Stimulated activated CD8-positive, alpha-beta memory T cell treated with anti-CD3 and anti-CD28 coated beads, Interleukin-15, amount 100 ng/mL, for 24 hours (primary cell): Measurements from ENCODE around the gene ARID1B.

ENCODE experiments used
- DNase-seq: peaks from one replicate; pipeline ENCODE4 v3.0.0-alpha.2; 2020; ENCODE audit warnings: low read depth

ARID1B gene

DNA sequence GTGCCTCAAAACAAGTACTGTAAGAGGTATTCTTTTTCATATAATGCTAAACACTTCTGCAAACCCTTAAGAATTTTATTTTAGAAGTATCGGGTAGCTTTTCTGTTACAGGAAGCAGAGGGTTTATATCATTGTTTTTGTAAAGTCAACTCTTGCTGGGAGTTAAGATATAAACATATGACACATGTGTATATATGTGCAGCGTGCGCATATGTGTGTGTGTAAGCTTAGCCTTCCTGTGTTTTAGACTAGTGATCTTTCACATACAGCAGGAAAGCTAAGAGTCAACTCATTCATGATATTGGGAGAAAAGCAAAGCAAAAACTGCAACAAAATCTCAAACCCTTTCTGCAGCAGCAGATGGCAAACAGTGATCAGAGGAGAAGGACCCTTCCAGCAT, 102.4 kb downstream of the ARID1B start:
- no peak for DNase-seq

- DNase-seq: no peak
These were observed 103.7 kb downstream of the ARID1B start for GRCh38 chr6:156880913-156881312.

DNA sequence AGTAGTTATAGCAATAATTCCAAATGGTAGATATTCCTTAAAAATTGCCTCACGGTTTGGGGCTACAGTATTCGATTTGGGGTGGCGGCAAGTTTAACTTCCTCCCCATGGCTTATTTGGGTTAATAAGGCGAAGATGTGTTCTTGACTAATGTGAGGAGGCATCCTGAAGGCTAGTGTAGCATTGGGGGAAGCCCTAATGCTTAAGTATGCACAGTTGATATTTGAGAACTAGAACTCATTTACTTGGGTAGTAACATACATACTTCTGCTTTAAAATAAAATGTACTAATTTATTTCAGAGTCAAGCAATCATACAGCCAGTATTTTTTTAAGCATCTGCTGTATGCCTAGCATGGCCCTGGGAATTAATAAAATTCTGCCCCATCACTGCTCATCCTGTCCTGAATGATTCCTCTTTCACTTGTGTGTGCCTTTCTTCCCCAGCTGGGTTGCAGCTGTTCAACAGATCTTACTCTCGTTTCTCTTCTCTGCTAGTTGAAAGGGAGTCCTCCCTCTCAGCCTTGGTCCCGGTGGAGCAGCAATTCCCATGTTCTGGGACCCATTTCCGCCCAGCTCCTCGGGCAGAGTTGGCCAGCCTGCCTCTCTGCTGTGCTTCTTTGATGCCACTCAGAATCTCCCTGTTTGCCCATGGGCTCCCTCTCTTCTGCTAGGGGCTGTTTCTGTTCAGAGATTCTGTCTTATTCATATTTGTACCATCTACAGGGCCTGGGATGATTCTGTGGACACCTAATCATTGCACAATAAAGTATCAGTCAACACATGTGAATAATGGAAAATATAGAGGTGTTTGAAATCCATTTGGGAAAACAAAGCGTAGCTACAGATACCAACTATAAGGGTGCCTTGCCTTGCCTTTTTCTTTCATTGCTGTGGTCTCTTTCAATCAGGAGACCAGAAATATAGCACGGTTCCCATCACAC, 104.8 kb downstream of the ARID1B start:
- DNase-seq: no peak

DNA sequence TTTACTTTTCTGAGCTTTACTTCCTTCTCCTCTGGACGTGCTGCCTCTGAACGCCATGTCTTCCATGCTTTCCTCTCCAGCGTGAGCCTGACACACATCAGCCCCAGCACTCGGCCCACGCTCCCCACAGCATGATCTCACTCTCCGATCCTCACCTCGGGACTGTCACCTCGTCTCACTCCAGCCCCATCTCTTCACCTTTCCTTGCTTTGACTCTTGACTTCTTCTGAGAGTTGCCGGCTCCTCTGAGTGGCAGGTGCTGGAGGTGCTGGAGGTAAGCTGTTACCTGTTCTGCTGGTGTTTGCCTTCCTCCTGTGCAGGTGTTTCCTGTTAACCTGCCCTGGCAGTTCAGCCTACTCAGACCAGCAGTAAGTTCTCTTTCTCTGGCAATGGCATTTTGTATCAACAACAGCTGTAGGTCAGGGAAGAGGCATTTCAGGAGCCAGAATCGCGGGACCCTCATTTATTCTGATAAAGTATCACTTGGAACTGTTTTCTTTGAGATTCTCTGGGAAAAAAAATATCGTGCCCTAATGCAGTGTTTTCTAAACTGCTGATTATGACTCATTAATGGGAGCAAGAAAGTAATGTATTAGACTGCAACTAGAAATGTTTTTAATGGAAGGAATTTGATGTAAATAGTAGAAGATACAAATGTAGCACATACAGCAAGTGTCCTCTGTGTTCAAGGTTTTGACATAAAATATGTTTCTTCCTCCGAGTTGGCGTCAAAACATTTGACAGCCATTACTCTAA, 106.5 kb downstream of the ARID1B start:
- no peak for DNase-seq

DNA sequence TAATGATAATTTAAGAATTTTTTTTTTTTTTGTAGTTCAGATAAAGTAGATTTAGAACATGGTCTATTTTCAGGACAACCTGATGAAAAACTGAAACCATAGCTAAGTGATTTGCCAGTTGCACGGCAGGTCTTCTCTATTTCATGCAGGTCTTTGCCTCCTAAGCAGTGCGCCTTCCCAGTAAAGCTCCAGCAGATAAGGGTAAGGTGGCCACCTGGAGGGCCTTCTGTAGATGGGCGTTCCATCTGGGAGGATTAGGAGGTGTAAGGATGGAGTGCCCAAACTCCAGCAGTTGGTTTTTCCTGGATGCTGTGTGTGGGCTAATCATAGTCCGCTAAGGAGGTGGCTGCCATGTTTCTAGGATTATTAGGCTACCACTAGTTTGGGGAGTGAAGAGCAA, 107.1 kb downstream of the ARID1B start:
- DNase-seq: no peak

GRCh38 chr6:156885562-156885961, 108.4 kb downstream of the ARID1B start:
- DNase-seq: no peak

- DNase-seq: no peak
These were observed 109.2 kb downstream of the ARID1B start for GRCh38 chr6:156886409-156886808.

DNA sequence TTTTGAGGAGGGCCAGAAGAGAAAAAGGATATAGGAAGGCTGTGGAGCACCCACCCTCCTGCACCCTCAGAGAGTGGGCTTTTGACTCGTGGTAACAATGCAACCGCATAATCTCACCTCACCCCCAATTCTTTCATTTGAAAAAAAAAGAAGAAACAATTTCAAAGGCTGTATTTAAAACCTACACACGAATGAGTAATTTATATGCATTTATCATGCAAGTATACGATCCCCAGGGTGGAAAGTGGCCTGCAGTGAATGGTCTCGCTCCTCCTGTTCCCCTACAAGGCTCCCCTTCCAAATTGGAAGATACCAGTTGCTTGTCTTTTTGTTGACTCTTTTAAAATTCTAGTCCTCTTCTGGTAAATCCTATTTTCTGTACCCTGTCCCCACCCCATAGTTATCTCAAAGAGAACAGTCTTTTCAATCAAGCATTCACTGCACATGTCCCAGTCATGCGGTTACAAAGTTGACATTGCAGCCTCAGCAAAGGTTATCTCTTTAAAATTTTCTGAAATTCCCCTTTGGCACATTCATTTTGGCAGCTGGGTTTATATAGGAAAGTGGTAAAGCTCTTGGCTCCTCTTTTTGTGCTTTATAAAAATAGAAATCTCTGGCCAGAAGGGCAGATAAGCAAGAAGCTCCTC, 110.6 kb downstream of the ARID1B start:
- DNase-seq: no peak

DNA sequence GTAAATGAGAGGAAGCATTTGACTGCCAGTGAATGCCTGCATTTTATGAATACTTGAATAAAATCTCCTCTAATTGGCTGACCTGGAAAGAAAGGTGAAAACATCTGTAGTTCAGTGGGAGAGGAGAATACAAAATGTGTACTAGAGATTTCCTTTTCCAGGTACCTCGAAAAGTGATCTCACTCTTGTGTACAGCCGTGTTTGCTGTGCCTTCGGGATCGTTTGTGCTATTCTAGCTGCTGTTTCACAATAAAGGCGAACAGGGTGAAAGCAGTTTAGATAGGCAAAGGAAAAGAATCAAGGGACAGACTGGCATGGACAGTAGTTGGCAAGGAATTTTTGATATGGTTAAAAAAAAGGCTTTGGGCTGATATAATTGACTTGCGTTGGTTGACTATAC, 112.3 kb downstream of the ARID1B start:
- no peak for DNase-seq

DNA sequence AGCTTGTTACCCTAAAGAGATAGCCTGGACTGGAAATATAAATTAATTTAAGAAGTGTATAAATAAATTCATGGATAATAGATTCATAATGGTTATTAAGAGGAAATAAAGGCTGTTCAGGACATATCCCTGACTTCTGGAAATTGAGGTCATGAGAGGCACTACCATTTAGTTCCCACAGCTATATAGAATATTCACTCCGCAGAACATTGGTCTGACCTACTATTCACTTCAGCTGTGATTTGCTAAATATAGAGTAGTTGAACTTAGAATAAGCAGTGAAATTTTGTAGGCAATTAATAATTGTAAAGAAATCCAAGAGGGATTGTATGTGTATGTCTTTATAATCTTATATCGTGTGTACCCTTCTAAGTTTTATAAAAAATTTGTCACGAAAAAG, 112.8 kb downstream of the ARID1B start:
- DNase-seq: no peak

DNA sequence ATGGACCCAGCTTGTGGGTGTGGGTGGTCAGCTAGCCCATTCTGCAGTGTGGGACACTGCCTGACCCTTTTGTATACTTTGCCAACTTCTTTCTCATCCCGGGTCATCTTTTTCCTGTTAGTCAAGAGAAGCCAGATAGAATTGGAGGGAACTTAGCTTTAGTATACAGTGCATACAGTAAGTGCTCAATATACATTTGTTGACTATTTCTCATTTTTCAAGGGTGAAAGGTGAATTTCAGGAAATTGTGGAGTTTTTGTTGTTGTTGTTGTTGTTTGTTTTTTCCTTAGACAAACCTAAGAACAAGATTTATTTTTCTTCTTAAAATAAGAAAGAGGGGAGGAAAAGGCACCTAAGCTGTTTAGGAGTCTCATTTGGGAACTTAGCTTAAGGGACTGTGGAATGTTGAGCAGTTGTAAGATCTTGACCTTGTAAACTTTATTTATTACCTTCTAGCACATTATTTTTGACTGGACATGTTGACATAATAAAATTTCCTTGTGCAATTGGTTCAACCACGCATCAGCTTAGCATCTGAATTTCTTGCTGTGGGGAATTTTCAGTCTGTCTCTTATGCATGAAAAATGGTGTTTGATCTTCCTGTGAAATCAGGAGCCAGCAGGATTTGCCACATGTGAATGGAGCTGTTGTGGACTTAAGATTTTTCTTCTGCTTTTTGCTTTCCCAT, 113.6 kb downstream of the ARID1B start:
- no peak for DNase-seq

GRCh38 chr6:156897907-156898531, 120.8 kb downstream of the ARID1B start:
- no peak for DNase-seq

DNA sequence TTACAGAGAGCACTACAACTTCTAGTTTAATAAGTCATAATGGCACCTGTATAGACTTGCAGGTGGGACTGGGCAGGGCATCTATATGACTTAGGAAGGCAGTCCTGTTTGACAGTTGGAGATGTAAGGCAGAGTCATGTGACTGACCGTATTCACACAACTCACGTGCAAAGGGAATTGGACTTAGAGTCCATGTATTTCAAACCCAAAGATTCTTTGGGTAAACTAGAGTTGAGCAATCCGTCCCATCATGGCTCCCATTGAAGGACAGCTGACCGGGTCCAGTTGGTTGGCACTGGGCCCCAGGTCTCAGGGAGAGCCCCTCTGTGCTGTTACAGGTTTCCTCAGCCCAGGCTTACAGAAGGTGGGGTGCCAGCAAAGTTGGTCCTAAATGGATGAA, 121.9 kb downstream of the ARID1B start:
- DNase-seq: no peak

DNA sequence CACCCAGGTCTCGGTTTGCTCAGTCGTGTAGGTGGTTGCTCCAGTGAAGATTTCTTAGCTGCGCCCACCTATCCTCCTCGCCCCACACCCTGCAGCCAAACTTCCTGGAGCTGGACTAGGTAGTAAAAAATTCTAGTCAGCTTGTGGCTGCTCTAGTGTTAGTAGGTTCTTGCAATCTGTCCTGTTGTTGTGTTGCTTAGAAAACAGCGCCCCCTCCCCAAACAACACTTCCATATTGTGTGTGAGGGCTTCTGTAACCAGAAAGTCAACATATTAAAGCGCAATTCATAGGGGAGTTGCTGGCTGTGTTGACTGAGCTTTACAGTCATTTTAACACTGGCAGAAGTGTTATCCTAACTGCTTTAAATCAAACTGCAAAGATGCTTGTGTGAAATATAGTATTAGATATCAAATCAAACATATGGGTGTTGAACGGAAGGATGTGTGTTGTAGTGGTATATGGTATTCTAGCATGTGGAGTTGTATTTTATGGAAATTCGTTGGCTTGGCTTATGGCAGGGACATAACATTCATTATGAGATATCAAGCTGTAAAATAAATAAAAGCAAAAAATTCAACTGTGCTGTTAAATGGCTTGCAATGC, 122.5 kb downstream of the ARID1B start:
- DNase-seq: no peak

GRCh38 chr6:156900292-156900691, 123.1 kb downstream of the ARID1B start:
- DNase-seq: no peak

DNA sequence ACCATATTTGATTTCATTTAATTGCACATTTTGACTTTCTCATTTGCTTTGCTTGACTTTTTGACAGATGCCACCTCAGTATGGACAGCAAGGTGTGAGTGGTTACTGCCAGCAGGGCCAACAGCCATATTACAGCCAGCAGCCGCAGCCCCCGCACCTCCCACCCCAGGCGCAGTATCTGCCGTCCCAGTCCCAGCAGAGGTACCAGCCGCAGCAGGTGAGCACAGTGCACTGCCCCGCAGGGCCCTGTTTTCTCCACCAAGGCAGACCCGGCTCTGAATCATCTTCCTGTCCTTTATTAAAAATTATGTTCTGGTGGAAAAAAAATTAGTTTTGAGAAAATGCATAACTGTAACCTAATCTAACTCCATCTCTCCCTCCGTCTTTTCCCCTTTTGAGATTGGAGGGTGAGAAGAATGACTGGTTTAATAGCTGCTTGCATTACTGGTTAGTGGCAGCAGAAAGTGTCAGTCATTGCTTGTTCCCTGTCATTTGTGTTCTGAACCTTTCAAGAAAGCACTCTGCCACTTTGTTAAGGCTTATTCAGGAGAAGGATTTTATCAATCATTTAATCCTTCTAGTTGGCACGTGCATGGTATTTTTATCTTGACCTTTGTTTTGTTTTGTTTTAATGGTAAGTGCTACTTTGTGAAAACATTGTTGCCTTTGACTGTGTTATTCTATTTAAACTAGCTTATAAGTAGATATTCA, 124.3 kb downstream of the ARID1B start:
- no peak for DNase-seq

GRCh38 chr6:156902782-156903181, 125.6 kb downstream of the ARID1B start:
- no peak for DNase-seq

DNA sequence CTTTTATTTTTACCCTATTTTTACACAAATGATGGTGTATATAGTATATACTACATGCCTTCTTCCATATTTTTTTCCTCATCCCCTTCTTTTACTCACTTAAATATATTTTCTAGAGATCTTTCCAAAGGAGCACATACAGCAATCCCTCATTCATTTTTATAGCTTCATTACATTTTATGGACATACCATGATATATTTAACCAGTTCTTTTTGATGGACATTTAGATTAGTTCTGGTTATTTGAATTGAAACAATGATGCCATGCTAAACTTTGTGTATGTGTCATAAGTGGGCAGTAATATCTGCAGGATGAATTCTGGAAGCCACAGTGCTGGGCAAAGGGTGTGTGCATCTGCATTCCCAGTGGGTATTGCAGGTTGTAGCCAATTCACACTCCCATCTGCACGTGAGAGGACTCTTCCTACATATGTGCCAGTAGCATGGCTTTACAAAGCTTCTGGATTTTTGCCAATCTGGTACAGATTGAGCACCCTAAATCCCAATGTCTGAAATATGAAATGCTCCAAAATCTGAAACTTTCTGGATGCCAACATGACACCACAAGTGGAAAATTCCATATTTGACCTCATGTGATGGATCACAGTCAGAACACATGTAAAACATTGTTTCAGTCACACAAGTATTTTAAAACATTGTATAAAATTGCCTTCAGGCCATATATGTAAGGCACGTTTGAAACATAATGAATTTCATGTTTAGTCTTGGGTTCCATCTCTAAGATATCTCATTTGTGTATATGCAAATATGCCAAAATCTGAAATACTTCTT, 127.2 kb downstream of the ARID1B start:
- DNase-seq: no peak

DNA sequence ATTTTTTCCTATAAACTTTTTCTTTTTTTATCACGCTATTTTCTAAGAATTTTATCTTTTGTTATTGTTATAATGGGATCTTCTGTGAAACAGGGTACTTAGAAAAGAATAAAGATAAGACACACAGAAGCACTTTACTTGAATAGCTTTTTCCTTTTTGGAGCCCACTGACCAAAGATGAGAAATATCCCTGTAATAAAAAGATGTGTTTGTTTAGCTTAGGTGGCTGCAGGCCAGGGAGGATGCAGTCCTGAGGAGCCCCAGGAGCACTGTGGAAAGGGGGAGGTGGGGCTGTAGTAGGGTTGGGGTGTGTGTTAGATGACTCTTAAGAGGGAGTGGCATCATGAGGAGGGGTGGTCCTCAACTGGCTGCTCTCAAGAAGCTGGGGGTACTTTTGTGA, 128.6 kb downstream of the ARID1B start:
- no peak for DNase-seq

- no peak for DNase-seq
These were observed 129.3 kb downstream of the ARID1B start for GRCh38 chr6:156906451-156906850.
